NK-92 treated with Interleukin-12 subunit alpha and Interleukin-12 subunit beta, amount 100 ng/mL, for 24 hours (cell line): ENCODE results near the gene NPFF.

Source experiments
- DNase-seq: peaks from one replicate; lab custom pipeline; 2025; lab: John Stamatoyannopoulos, UW

NPFF gene

DNA sequence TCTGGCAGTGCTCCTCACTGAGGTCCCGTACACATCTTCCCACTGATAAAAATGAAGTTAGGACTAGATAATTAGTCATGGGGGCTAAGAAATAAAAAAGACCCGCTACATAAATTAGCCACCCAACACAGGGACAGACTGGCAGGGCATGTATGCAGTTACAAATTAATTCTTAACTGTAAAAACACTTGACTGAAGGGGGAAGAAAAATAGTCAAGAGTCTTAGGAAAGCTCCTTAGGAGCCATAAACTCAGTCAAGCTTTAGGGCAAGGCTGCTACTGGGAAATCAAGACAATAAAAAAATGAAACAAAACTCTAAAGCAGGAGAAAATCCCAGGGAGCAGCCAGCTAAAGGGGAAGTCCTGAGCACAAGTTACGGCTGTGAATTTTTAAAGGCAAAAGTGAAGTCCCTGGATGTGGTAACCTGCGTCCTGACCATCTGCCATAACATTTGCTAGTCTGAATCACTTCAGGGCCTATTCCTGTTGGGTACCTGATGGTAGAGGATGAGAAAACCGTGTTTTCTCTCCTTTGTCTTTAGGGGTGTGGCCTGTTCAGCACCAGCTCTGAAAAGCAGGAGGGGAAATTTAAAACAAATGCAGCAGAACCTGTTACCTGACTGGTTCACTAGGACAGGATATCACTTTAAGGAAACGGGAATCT, 7.5 kb upstream of the NPFF start:
- no peak for DNase-seq

DNA sequence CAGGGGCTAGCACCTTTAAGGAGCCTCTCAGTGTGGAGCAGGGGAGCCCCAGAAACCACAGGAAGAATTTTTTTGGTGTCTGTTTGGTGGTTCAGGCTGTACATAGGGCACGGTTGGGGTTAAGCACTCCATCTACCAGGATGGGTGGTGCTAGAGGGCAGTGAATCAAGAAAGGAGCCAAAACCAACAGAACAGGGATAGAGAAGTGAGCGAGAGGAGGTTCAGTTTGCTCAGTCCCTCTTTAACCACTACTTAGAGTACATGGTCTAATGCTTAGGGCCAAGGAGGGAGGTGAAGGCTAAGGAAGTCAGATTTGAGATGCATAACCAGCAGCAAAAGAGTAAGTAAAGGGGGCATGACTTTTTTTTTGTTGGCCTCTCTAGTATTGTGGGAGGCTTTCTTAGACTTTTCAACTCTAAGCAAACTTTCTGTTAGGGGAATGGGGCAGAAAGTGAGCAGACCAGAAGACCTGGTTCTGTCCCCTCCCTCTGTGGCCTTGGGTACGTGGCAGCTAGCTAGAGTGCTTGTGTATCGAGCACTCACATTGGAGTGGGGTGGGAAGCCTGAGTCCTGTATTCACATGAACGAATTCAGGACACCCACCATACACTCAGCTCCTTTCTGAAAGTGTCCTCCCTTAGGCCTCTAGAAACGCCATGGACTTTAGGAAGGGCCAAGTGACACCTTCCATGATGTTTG, 6.6 kb upstream of the NPFF start:
- no peak for DNase-seq

DNA sequence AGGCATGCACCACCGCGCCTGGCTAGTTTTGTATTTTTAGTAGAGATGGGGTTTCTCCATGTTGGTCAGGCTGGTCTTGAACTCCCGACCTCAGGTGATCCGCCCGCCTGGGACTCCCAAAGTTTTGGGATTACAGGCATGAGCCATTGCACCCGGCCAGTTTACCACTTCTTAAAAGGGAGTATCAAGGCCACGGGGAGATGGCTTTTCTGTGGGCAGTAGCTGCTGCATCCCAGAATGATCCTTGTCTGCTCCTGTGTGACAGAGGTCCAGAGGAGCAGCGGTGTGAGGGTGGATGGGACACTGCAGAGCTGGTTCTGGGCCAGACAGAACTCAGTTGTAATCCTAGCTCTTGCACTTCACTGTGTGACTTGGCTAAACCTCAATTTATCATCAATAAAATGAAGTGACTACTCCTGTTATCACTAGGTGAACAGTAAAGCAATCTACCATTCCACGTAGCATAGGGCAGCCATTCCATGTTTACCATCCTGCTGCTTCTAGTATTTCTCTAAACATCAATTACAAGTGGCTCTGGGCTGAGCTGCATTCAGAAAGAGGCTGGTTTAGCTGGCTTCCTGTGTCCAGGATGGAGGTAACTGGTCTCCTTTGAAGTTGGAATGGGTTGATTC, 3.0 kb upstream of the NPFF start:
- DNase-seq = no peak

DNA sequence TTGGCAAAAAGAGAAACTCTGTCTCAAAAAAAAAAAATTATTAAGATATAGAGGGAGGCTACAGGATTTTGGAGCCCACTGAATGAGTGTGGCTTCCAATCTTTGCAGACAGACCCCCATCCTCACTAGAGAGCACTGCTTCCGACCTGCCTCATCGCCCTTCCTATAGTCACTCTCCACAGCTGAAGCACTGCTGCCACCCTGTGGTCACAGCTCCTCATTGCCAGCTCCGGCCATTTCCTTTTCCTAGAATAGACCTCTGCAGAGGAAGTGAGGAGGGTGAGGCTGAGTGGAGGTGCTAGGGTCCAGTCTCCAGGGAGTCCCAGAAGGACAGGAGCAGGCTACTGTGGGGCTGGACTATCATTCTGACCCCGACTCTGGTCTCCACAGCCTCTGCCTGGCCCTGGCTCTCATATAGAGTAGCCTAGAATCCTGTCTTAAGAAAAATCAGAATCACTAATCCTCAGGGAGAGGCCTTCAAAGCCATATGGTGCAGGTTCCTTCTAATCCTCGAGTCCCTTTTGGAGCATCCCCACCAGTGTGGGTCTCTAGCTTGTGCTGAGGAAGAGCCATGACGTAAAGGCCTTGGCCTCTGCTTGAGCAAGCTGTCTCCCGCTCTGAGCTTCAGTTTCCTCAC, 1.4 kb upstream of the NPFF start:
- peak; percentile 64 for DNase-seq

DNA sequence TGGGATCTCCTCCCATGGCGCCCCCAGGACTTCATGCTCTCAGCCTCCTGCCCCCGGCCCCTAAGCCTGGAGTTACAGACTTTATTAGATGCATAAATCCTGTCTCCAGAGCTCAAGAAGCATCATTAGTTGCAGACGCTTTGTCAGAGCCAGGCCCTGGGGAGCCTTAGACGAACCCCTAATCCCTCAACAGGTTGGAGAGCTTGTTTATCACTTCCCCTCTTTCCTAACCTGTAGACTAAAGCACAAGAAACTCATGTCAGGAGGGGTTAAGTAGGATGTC, 260 bp upstream of the NPFF start:
- DNase-seq = no peak

DNA sequence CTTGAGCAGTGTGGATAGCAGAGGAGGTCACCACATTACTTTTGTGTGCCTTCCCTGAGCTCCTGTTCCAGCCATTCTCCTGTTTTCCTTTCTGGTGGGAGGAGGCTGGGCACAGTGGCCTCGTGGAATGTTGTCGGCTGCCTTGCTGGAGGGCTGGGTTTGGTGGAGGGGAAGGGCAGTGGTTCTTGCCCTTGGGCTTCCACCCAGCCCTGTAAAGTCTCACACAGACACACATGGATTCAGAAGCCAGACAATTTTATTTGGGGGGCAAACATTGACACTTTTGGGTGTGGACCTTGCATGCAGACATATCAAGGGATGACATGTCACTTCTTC, 866 bp downstream of the NPFF start:
- DNase-seq = no peak

DNA sequence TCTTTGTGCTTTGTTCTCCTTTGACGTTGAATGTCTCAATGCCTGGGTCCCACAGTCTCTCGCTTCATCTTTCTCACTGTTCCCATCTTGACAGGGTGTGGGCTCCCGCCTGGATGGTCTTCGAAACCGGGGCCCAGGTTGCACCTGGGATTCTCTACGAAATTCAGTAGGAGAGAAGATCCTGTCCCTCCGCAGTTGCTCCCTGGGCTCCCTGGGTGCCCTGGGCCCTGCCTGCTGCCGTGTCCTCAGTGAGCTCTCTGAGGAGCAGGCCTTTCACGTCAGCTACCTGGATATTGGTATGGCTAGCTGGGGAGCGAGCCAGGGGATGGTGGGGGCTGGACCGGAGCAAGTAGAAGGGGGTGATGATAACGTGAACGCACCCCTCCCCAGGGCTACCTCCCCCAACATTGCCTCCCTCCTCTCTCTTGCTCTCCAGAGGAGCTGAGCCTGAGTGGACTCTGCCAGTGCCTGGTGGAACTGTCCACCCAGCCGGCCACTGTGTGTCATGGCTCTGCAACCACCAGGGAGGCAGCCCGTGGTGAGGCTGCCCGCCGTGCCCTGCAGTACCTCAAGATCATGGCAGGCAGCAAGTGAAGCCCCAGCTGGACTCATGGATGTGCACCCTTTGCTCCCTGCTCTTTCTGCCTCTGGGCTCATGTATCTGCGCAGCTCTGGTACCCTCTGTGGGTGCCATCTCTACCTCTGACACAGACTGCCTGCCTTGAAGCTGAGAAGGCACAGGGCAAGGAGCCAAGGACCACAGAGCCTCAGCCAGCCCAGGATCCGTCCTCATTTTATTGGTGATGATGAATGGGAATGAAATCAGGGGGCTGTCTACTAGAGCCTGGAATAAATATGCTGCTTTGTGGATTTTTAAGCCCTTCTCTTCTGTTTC, 1.5 kb downstream of the NPFF start:
- DNase-seq = no peak

DNA sequence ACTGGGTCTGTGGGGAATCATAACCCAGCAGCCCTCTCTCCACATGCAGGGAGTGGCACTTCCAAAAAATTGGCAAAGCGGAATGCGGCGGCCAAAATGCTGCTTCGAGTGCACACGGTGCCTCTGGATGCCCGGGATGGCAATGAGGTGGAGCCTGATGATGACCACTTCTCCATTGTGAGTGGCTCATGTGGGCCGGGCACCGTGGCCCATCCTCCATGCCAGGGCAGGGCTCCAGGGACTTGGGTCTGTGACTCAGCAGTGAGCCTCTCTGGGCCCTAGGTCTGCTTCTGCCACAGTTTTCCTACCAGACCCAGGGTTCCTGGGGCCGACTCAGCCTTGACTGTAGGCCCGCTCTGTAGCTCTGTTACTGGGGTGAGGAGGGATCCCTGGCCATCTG, 2.2 kb downstream of the NPFF start:
- no peak for DNase-seq

DNA sequence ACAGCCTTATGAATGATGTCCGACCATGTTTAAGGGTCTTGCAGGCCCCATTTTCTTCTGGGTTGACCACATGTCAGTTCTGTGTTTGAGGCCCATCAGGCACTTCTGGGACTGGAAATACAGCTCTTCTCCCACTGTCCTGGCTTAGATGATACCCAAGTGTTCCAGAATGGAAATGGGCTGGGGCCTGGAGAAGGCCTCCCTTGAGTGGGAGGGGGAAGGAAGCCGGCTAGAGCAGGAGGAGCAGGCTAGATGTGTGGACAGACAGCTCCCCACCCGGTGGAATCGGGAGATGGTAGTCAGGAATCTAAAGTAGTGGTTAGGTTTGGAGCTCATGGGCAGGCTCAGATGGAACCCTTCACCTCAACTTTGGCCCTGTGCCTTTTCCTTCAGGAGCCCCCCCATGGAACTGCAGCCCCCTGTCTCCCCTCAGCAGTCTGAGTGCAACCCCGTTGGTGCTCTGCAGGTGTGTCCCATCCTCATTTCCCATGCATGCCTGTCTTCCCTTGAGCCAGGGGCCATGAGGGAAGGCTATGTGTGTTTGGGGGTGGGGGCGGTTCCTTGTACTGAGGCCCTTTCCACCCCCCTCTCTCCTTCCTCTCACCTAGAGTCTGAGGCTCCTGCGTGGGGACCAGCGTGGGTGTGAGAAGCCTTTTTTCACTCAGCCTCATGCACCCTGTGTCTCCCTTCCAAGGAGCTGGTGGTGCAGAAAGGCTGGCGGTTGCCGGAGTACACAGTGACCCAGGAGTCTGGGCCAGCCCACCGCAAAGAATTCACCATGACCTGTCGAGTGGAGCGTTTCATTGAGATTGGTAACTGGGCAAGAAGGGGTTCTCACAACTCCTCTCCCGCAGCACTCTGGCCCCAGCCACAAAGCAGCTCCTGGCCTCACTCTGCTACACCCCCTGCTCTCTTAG, 3.0 kb downstream of the NPFF start:
- no peak for DNase-seq

DNA sequence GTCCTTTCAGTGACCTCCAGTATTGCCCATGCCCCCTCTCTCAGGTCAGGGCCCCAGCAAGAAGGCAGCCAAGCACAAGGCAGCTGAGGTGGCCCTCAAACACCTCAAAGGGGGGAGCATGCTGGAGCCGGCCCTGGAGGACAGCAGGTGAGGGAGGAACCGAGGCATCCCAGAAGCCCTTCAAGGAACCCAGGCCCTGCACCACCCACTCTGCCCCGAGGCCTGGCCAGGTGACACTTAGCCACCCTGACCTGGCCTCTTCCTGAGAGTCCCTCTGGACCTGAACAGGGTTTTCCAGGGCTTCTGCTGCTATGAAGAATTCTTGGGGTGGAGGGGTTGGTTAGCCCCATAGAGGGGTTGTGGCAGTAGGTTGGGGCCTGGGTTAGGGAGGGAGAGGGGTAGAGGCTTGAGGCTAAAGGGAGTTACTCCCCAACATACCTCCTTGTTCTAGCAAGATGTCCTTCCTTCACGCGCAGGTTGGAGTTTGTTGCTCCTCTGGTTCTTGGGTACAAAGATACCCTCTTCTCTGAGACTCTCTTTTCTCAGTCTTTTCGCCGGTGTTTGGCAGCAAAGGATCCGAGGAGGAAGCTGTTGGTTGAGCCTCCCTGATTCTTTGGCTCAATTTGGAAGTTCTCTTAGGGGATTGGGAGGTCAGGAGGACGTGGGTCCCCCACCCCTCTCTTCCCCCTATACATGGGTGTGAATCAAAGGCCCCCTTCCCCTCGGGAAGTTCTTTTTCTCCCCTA, 4.1 kb downstream of the NPFF start:
- DNase-seq = no peak

DNA sequence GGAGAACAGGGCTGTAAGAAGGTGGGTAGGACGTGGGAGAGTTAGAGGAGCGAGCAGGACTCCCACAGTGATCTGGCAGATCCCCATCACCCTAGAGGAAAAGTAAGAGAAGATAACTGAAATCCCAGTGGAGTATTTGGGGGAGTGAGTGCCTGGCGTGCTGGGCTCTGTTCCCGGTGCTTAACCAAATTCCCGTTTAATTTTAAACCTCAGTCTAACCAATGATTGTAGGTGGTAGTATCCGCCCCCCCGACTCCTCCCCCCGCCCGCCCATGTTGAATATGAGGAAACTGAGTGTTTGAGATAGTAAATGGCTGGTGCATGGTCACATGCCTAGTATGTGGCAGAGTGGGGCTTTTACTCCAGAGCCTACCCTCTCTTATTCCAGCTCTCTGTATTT, 5.0 kb downstream of the NPFF start:
- no peak for DNase-seq

DNA sequence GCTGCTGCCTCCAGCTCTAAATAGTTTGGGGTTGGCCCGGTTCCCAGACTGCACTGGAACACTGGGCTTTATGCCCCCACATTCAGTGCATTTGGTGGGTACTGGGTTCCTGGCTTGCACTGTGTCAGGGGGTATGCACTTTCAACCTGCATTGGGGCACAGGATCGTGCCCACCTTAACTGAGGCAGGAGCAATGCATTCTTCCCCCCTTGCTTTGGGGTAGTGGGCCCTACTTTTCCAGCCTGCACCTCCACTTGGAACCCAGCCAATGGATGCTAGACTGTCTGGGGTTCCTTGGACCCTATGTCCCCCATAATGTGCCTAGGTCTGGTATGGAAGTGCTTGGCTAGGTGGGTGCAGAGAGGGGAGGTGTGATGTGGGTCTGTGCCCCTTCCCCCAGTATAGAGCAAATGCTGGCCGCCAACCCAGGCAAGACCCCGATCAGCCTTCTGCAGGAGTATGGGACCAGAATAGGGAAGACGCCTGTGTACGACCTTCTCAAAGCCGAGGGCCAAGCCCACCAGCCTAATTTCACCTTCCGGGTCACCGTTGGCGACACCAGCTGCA, 5.6 kb downstream of the NPFF start:
- DNase-seq = no peak

DNA sequence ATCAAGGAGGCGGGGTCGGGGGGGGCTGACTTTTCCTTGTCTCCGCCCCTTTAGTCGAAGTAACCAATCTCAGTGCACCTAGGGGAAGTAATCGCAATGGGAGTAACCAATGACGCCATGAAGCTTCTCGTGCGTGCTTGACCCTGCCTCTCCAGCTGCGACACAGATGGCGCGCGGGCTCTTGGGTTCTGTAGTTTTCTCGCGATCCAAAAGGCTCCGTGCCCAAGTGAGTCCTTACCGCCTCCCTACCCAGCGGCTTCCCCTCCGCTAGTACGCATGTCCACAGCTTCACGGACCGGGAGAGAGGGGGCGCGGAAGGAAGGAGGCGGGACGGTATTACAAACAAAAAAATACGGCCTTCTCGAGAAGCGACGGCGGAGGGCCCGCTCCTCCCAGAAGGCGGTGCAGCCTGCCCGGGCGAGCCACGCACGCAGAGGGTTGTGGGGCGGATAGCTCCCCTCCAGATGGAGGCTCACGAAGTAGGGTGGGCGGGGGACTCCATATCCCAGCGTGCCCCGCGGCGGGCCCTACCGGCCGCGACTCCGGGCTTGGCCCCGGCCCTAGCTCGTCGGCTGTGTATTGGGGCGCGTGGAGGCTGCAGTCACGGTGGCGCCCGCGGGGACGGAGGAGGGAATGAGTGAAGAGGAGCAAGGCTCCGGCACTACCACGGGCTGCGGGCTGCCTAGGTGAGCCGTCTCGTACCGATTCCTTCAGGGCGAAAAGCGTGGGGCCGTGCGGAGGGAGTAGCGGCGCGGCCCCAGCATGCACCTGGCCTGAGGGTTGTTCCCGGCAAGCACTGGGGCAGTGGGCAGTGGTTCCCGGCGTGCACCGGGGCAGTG, 6.3 kb downstream of the NPFF start, which contains the start of gene TARBP2:
TSS of gene TARBP2 (plus strand) at position 508 of the 839 bp plus-strand sequence. CDS start at position 634, 126 bp downstream.
- DNase-seq = peak; percentile 92

DNA sequence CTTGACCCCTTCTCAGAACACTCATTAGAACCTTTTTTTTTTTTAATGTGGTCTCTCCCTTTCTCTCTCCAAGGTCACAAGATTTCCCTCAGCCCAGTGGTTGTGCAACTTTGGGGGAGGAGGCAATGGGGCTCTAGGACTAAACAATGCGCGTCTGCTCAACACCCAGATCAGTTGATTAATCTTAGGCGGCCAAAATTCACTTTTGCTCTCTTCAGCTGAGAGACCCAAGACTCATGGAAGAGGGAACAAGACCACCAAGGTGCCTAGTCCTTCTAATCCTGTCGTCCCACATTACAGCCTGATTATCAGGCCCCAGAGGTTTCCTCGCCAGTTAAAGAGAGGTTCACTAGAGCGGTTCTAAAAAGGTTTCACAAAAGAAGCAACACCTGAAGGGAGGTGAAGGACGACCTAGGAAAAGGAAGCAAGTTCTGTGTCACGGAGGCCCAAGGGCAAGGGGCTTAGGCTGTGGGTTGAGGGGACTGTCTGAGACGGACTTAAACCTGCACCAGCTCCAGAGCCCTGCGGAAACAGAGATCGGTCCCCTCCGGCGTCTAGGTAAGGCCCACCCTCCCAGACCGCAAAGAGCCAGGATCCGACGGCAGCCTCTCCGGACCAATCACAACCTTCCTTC, 7.0 kb downstream of the NPFF start:
- no peak for DNase-seq

DNA sequence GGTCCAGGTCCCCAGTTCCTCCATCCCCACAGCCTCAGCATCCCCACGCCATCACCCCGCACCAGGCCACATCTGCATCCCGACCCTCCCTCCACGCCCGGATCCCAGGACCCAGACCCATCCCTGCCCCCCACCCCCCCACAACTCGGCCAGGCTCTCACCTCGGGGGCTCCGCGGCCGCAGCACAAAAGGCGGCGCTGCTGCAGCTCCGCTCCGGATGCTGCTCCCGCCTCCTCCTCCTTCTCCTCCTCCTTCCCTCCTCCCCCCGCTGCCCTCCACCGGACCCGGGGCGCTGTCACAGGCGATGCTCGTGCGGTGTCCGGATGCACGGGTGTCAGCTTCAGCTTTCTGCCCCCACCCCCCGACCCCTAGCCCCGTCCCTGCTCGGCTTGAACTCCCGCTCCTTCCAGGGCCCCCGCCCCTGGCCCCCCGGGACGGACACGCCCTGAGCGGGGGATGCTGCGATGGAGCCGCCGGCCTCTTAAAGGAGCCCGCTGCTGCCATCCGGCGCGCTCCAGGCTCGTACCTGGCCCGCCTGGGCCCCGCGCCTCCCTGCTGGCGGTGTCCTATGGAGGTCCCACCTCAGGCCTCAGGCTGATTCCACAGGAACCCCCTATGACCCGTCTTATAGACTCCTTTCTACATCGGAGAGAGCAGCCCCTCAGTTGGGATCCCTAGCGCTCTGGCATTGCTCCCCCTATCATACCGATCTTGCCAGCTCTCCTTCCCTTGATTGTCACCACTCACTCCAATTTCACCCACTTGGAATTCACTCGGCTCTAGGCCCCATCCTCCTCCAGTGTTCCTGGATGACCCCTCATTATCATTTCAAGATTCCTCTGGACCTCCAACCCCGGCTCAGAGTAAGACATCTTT, 7.8 kb downstream of the NPFF start, which contains the start of gene MAP3K12:
TSS of gene MAP3K12 (minus strand) at position 193 of the 876 bp plus-strand sequence. CDS start 12,067 bp downstream, outside the sequence.
- peak; percentile 57 for DNase-seq

DNA sequence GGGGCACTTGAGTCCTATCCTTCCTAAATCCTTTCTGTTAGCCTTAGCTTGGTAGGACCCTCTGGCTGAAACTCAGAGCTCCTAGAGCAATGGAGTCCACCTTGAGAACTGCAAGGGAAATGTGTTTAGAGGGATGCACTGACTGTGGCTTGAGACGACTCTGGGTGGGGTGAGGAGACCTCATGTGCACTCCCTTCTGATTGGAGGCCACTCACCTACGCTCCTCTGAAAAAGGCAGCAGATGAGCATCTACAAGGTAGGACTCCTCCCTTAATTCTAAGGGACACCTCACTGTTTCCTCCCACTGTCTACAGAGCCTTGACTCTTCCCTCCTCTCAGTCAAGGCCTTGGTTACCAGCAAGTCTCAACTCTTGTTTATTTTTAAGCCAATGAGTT, 9.1 kb downstream of the NPFF start:
- DNase-seq = no peak

DNA sequence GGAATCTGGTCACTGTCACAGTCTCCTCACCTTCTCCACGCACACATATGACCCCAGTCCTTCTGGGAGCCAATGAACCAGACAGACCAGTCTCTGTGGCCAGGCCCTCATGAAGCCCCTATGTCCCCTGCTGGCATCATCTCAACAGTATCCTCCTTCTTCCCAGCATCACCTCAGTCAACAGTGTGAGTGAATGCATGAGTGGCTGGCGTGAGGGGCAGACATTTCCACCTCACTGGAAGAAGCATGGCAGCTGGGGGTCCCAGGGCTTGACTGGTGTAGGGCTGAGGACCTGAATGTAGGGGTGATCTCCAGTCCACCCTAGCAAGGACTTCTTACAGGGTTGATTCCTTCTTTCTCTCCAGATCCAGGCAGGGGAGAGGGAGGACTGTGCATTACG, 9.8 kb downstream of the NPFF start:
- DNase-seq = no peak

DNA sequence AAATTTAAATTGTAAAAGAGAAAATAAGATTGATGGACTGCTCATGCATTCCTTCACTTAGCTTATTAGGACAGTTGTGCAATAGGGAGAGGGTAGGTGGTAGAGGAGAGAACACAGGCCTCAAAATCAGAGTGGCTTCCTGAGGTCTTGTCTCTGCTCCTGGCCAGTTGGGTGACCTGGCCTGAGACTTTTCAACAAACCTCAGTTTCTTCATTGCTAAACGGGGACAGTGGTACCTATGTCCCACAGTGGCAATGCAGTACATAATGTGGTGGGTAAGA, 10.6 kb downstream of the NPFF start:
- no peak for DNase-seq
